ENCODE results near the gene UVRAG. TPM values are rescaled to one million over a fixed set of nuclear protein-coding genes. Genes with fewer than 3 reads are reported as not detected.

The UVRAG gene
- total and polyA plus RNA-seq, 2 of the 4 experiments (the other 2 are of a cell fraction) = 5.6 to 10.9 TPM

GRCh38 chr11:75771646-75772410, 43.2 kb upstream of the UVRAG start:
- no peak overlapping the region for H3K27ac ChIP-seq (ENCODE audit: insufficient read depth, low read length)
- peaks cover 51% of the 10 kb centered on the region for H3K27me3 ChIP-seq (ENCODE audit: control insufficient read depth, insufficient read depth, low read length)
- H3K18ac ChIP-seq (ENCODE audit: low read depth, low read length) = no peak overlapping the region
- no peak overlapping the region for H4K91ac ChIP-seq (ENCODE audit: insufficient read depth, low read depth, low read length)
- BruUV-seq (replicated peaks) = no TSS peak
- no peak overlapping the region for H3K4me3 ChIP-seq (ENCODE audit: insufficient read depth, low read depth, low read length)
- no peak overlapping the region for H3K4ac ChIP-seq (ENCODE audit: low read depth, low read length)
- intact Hi-C loops (cut with micrococcal nuclease) (no loop called here), in situ Hi-C loops (cut with MboI; ENCODE audit: low sequenced_read_pairs) (no loop called here), dilution Hi-C loops (cut with HindIII; ENCODE audit: low sequenced_read_pairs, unreplicated experiment) (no loop called here)
- peak; percentile 85 for DNase-seq
- H3K14ac ChIP-seq (replicated peaks; ENCODE audit: low read depth, low read length) = no peak overlapping the region
- no peak overlapping the region for H2AK9ac ChIP-seq (replicated peaks; ENCODE audit: low read depth, low read length, poor library complexity)
- H2BK20ac ChIP-seq (ENCODE audit: low read depth, low read length) = no peak overlapping the region
- H3K9me3 ChIP-seq (ENCODE audit: control insufficient read depth, insufficient read depth, low read length) = no peaks in the 10 kb centered on the region
- no peaks in the 10 kb centered on the region for H3K36me3 ChIP-seq (ENCODE audit: control insufficient read depth, insufficient read depth, low read length)
- H3K9me1 ChIP-seq (ENCODE audit: insufficient read depth, low read length) = no peaks in the 10 kb centered on the region
- TF ChIP-seq RFX5 (IDR thresholded peaks at IDR 0.05; ENCODE audit: low read depth, low read length) = no peak
- TF ChIP-seq SMC3 (IDR thresholded peaks at IDR 0.05; ENCODE audit: low read depth, low read length) = no peak
- no peak for TF ChIP-seq FOS (IDR thresholded peaks at IDR 0.05; ENCODE audit: low read depth, low read length)
- TF ChIP-seq RCOR1 (IDR thresholded peaks at IDR 0.05; ENCODE audit: insufficient replicate concordance, low read length) = no peak
- TF ChIP-seq MXI1 (IDR thresholded peaks at IDR 0.05; ENCODE audit: borderline replicate concordance, low read depth, low read length) = no peak
- peak; percentile 83 for TF ChIP-seq CEBPB (IDR thresholded peaks at IDR 0.05; ENCODE audit: low read depth, low read length)
- no peak for TF ChIP-seq POLR2A (IDR thresholded peaks at IDR 0.05; ENCODE audit: low read depth, low read length)
- TF ChIP-seq MAFK (IDR thresholded peaks at IDR 0.05; ENCODE audit: low read depth, low read length) = no peak
- H2BK5ac ChIP-seq (ENCODE audit: low read depth, low read length, poor library complexity, severe bottlenecking) = no peak overlapping the region
- ChIA-PET POLR2A (ENCODE audit: unreplicated experiment) (no interaction called here), CTCF (no interaction called here)
- no peak overlapping the region for H3K23ac ChIP-seq (ENCODE audit: low read depth, low read length)
- H2AK5ac ChIP-seq (ENCODE audit: low read depth, low read length) = peak overlapping the region; percentile 24; the same call in 1 of the 2 replicates
- H3K79me1 ChIP-seq (ENCODE audit: low read depth in 1 of 2, low read length in 2 of 2) = no peaks in the 10 kb centered on the region
- no peak overlapping the region for H3K56ac ChIP-seq (ENCODE audit: extremely low read depth, insufficient read depth, low read length)
- peaks cover 4% of the 10 kb centered on the region; the same call in 1 of the 2 replicates for H3K4me1 ChIP-seq (ENCODE audit: control insufficient read depth, insufficient read depth, low read length)
- 78% methylated on average over 1 of the region's 6 CpGs; no CpG with 5 or more reads in 1 of the 2 experiments for WGBS, 2 experiments (ENCODE audit: extremely low coverage in 2 of 2, insufficient read length in 1 of 2)
- no peak overlapping the region for H2BK120ac ChIP-seq (ENCODE audit: low read depth, low read length)
- no peak overlapping the region for H2BK15ac ChIP-seq (ENCODE audit: low read depth, low read length)
- no peak overlapping the region for H2AFZ ChIP-seq (replicated peaks; ENCODE audit: low read length, poor library complexity)
- H4K20me1 ChIP-seq (ENCODE audit: insufficient read depth, low read length) = no peaks in the 10 kb centered on the region
- no peak overlapping the region for H3K9ac ChIP-seq (ENCODE audit: low read depth, low read length)
- no peak overlapping the region for H4K5ac ChIP-seq (ENCODE audit: low read depth, low read length)
- no peak overlapping the region for H4K8ac ChIP-seq (ENCODE audit: low read depth in 2 of 2, low read length in 2 of 2)
- no peak overlapping the region for H3K4me2 ChIP-seq (ENCODE audit: low read depth, low read length)
- ATAC-seq (ENCODE audit: low read depth) = peak; percentile 52

Data from IMR-90 (cell line).